Upper lobe of left lung (tissue), 6 donors: ENCODE measurements around the gene MSMO1. TPM values are rescaled to one million over a fixed set of nuclear protein-coding genes. Genes with fewer than 3 reads are reported as not detected.
A peak's percentile ranks its signal among the peaks of the same experiment; 100 is the strongest.

ENCODE experiments used
- ATAC-seq, 2 donors: fragments of 200-7000 bp; cut with Tn5 transposase; one replicate each; pipeline ENCODE4 v1.9.1; 2022; ENCODE audit warnings: mild to moderate bottlenecking in 2 of 2, moderate library complexity in 2 of 2; ENCODE audit not compliant: low FRiP score in 2 of 2
- DNase-seq, 2 donors: peaks; one replicate each; pipeline ENCODE4 v3.0.0-alpha.2; 2019 to 2020
- H3K27ac ChIP-seq, 4 donors: fragments of 200-600 bp; sonication (generic); one replicate each; pipeline ENCODE4 v1.5.1; 2016 to 2019
- H3K27me3 ChIP-seq, 4 donors: fragments of 200-600 bp; sonication (generic); one replicate each; pipeline ENCODE4 v1.5.1; 2017 to 2019
- H3K36me3 ChIP-seq, 4 donors: fragments of 200-600 bp; sonication (generic); one replicate each; pipeline ENCODE4 v1.5.1; 2016 to 2019
- H3K4me1 ChIP-seq, 4 donors: fragments of 200-600 bp; sonication (generic); one replicate each; pipeline ENCODE4 v1.5.1; 2018 to 2019
- H3K4me3 ChIP-seq, 4 donors: fragments of 200-600 bp; sonication (generic); one replicate each; pipeline ENCODE4 v1.5.1; 2017 to 2019; ENCODE audit warnings: mild to moderate bottlenecking in 2 of 4, moderate library complexity in 1 of 4
- H3K9me3 ChIP-seq, 4 donors: fragments of 200-600 bp; sonication (generic); one replicate each; pipeline ENCODE4 v1.5.1; 2018 to 2019
- CTCF ChIP-seq, 6 experiments: fragments of 450-650 bp in 4 of 6; fragments of 200-600 bp in 2 of 6; sonication (generic) in 2 of 6; IDR thresholded peaks; one replicate each; pipeline ENCODE4 v1.5.1; 2016 to 2019; ENCODE audit warnings: antibody characterized with exemption in 6 of 6
- EP300 ChIP-seq, 4 donors: sonication (generic); formaldehyde crosslinking; IDR thresholded peaks; one replicate each; pipeline ENCODE4 v1.5.1; 2017; ENCODE audit warnings: antibody characterized with exemption in 4 of 4, control low read depth in 2 of 4
- POLR2A ChIP-seq, 4 donors: fragments of 450-650 bp; IDR thresholded peaks; one replicate each; pipeline ENCODE4 v1.5.1; 2016 to 2017; ENCODE audit warnings: antibody characterized with exemption in 4 of 4, mild to moderate bottlenecking in 2 of 4
- POLR2AphosphoS5 ChIP-seq, 2 donors: sonication (generic); formaldehyde crosslinking; IDR thresholded peaks; one replicate each; pipeline ENCODE4 v1.5.1; 2017; ENCODE audit warnings: antibody characterized with exemption in 2 of 2
- WGBS, 2 donors: methylation state at CpG; one replicate each; pipeline ENCODE4 v1.1.5; 2017 to 2018; 5-methylcytosine and 5-hydroxymethylcytosine counted together
- total RNA-seq, 6 donors: library from RNA; depleted of rRNA in 4 of 6; stranded (reverse); fragments of >200 nt in 4 of 6; gene quantifications; one replicate each; pipeline versions ENCODE4 v1.1.0 to v1.2.1, GENCODE V29; 2016 to 2021
- donor health status: DM: no; HTN: no; CAD: no; lungs with moderate emphysema.
- donor health status: DM: no; HTN: yes; CAD: no; lungs with severe emphysema.

The MSMO1 gene
- total RNA-seq, 6 donors from 2014 or later: 21.0 to 193 (median 125) TPM

DNA sequence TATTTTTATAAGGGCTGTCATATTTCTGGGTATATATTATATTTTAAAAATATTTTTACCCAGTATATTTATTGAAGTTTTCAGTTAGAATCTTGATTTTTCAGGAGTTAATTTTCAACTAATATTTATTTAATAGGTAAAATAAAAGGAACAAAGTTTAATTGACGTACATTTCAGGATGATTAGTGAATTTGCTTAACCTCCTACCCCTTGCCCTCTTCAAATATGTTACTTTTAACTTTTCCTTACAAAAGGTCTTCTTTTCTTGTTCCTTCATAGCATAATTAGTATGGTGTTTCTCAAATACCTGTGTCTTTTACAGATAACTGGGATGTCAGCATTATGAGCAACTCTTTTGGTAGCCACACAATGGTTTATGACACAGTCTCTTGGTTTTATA lies 24.8 kb upstream of the MSMO1 start:
- TF ChIP-seq POLR2AphosphoS5 (IDR thresholded peaks at IDR 0.05) (no peak), POLR2A (IDR thresholded peaks at IDR 0.05) (no peak), EP300 (IDR thresholded peaks at IDR 0.05) (no peak), CTCF (IDR thresholded peaks at IDR 0.05) (no peak)
- WGBS, 2 donors: 96 to 97% methylated on average over 1 of the region's 1 CpG
- Histone ChIP-seq H3K36me3 (peaks cover 0 to 22% (median 9%) of the 10 kb centered on the region in 4 donors), H3K9me3 (no peaks in the 10 kb centered on the region), H3K27ac (no peak overlapping the region), H3K27me3 (no peaks in the 10 kb centered on the region), H3K4me1 (peaks cover 3 to 7% (median 5%) of the 10 kb centered on the region in 4 donors), H3K4me3 (no peak overlapping the region)
- ATAC-seq (no peak), DNase-seq (no peak)

- WGBS, 2 donors: 48 to 62% methylated on average over 1 of the region's 1 CpG
- Histone ChIP-seq H3K4me3 (no peak overlapping the region), H3K36me3 (peaks cover 0 to 24% (median 10%) of the 10 kb centered on the region in 4 donors), H3K9me3 (no peaks in the 10 kb centered on the region), H3K4me1 (no peaks in the 10 kb centered on the region), H3K27ac (peak overlapping the region in 2 of 4 donors; percentile 28 to 51), H3K27me3 (no peaks in the 10 kb centered on the region)
- TF ChIP-seq CTCF (IDR thresholded peaks at IDR 0.05) (no peak), POLR2AphosphoS5 (IDR thresholded peaks at IDR 0.05) (no peak), EP300 (IDR thresholded peaks at IDR 0.05) (no peak), POLR2A (IDR thresholded peaks at IDR 0.05) (no peak)
- DNase-seq (no peak), ATAC-seq (peak in 1 of 2 donors; percentile 29)
These were observed 19.3 kb upstream of the MSMO1 start for GRCh38 chr4:165308166-165308565.

DNA sequence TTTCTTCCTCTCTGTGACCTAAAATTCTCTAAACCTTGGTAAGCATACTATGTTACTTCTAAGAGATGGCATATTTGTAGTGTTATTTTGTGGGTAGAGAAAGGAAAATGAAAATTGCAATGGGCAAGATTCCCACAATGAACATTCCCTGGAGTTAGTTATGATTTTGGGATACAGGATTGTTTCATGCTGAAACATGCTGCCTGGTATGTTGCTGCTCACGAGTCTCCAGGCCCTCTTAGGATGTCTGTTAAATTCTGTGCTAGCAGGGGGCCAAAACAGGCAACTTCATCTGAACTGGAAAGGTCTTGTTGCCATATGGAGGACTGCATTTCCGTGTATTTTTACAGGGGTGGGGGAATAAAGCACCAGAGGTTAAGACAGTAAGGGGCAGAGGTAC lies 18.9 kb upstream of the MSMO1 start:
- no peak for DNase-seq

DNA sequence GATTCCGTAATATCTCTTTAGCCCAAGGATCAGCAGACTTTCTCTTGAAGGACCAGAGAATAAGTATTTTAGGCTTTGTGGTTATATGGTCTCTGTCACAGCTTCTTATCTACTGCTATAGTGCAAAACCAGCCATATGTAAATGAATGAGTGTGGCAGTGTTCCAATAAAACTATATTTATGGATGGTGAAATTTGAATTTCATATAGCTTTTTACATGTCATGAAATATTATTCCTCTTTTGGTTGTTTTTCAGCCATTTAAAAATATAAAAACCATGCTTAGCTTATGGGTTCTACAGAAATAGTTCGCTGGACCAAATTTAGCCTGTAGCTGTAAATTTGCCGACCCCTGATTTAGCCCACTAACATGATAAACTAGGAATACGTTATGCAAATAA lies 18.0 kb upstream of the MSMO1 start:
- DNase-seq (no peak), ATAC-seq (no peak)
- H3K27me3 ChIP-seq: no peaks in the 10 kb centered on the region
- no peak overlapping the region for H3K4me3 ChIP-seq
- H3K36me3 ChIP-seq: peaks cover 0 to 33% (median 10%) of the 10 kb centered on the region in 4 donors
- 93 to 97% methylated on average over 4 of the region's 4 CpGs for WGBS, 2 donors
- no peak overlapping the region for H3K27ac ChIP-seq
- TF ChIP-seq POLR2AphosphoS5 (IDR thresholded peaks at IDR 0.05) (no peak), CTCF (IDR thresholded peaks at IDR 0.05) (no peak), POLR2A (IDR thresholded peaks at IDR 0.05) (no peak), EP300 (IDR thresholded peaks at IDR 0.05) (no peak)
- H3K4me1 ChIP-seq: no peaks in the 10 kb centered on the region
- H3K9me3 ChIP-seq: no peaks in the 10 kb centered on the region

More for the DNA sequence above, 18.9 kb upstream of the MSMO1 start:
- peaks cover 0 to 26% (median 10%) of the 10 kb centered on the region in 4 donors for H3K36me3 ChIP-seq
- ATAC-seq: no peak
- H3K4me1 ChIP-seq: no peaks in the 10 kb centered on the region
- TF ChIP-seq POLR2AphosphoS5 (IDR thresholded peaks at IDR 0.05) (no peak), CTCF (IDR thresholded peaks at IDR 0.05) (no peak), EP300 (IDR thresholded peaks at IDR 0.05) (no peak), POLR2A (IDR thresholded peaks at IDR 0.05) (no peak)
- 73 to 78% methylated on average over 2 of the region's 2 CpGs for WGBS, 2 donors
- no peak overlapping the region for H3K27ac ChIP-seq
- no peak overlapping the region for H3K4me3 ChIP-seq
- H3K9me3 ChIP-seq: no peaks in the 10 kb centered on the region
- no peaks in the 10 kb centered on the region for H3K27me3 ChIP-seq

DNA sequence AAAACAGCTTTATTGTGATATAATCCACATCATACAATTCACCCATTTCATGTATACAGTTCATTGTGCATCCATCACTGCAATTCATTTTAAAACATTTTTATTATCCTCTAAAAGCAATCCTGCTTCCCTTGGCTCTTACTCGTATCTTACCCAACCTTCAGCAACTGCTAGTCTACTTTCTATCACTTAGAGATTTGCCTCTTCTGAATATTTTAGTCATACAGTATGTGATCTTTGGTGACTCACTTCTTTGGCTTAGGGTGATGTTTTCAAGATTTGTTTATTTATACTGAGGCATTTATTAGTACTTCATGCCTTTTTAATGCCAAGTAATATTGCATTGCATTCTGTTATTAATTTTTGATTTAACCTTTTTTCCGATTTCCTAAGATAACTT lies 15.0 kb upstream of the MSMO1 start:
- no peaks in the 10 kb centered on the region for H3K27me3 ChIP-seq
- no peaks in the 10 kb centered on the region for H3K4me1 ChIP-seq
- DNase-seq (no peak), ATAC-seq (no peak)
- H3K36me3 ChIP-seq: peaks cover 0 to 35% (median 10%) of the 10 kb centered on the region in 4 donors
- H3K27ac ChIP-seq: no peak overlapping the region
- TF ChIP-seq EP300 (IDR thresholded peaks at IDR 0.05) (no peak), CTCF (IDR thresholded peaks at IDR 0.05) (no peak), POLR2AphosphoS5 (IDR thresholded peaks at IDR 0.05) (no peak), POLR2A (IDR thresholded peaks at IDR 0.05) (no peak)
- WGBS, 2 donors: 81 to 87% methylated on average over 2 of the region's 2 CpGs
- no peaks in the 10 kb centered on the region for H3K9me3 ChIP-seq
- no peak overlapping the region for H3K4me3 ChIP-seq
